GM18907 (cell line): ENCODE data around the gene MARCHF10.
"Not testable (repeated sequence)": the region's sequence is repeated elsewhere in the genome, so short reads cannot be mapped to it uniquely, and the experiment has no call there.

Source experiments
- ATAC-seq: cut with Tn5 transposase; IDR thresholded peaks from one replicate; pipeline ENCODE4 v1.9.1; 2021; ENCODE audit warnings: mild to moderate bottlenecking, moderate library complexity; ENCODE audit not compliant: unreplicated experiment

MARCHF10 gene

DNA sequence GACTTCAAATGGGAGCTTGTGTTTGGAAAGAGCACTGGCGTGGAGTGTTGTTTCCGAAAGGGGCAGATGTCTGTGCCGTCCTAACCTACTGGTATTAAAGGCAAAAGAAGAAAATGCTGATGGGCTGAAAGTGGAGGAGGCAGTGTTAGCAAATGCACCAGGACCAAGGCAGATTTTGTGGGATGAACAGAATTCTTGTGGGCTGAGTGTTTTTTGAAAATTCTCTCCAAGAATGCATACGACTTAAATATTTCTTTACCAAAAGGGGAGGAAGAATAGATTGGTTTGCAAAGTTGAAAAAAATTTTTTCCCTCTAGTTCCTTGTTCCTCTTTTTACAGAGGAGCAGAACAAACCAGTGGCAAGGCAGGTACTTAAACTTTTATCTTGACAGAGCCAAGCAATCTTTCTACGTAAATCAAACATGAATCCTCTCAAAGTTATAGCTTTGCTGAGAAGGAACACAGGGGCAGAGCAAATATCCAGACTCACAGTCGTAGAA, 16.8 kb downstream of the MARCHF10 start:
- ATAC-seq = no peak

DNA sequence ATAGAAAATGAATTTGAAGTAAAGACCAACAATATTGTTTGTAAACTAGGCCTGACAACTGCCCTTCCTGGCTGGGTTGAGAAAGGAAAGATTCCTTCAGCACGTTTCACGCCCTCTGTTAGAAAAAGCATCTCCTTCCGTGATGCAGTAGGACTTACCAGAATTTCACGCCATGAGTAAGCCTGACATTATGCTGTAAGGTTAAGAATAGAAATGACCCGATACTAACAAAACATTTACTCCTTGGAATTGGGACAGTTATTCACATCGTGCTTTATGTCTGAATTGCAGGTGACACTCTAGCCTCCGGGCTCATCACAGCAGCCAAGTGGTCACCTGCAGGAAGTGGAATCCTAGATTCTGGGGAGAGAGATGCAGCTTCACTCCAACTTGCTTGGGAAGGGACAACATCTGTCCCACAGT, 17.5 kb downstream of the MARCHF10 start:
- ATAC-seq = no peak

DNA sequence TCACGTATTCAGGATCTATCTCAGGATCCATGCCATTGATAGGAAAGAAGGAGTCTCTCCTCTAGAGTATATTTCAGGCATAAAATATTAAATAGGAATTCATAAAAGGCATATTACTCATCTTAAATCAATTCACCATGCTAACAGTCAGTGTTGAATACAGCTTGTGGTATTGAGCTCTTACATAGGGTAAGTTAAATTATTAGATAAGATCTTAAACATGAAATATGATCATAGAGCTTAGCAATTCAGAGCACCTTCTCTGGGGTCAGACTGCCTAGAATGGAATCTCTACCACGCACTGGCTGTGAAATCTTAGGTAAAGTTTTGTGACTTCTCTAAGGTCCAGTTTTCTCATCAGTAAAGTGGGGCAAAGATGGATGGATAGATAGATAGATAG, 20.7 kb downstream of the MARCHF10 start:
- ATAC-seq = no peak

DNA sequence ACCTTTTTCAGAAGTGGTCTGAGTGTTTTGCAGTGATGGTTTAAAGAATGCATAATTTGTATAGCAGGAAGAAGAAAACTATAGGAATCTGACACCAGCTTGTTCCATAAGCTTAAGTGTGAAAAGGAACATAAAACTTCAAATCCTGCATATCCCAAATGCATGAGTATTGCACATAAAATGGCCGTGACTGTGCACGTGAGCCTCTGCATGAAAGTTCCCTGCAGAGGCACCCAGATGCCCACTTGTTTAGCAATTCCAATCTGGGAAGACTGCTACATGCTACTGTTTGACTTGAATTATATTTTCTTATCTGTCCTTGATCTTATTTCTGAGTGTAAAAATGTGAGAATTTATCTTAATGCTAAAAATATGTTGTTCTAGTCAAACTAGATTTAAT, 21.5 kb downstream of the MARCHF10 start:
- ATAC-seq = no peak

DNA sequence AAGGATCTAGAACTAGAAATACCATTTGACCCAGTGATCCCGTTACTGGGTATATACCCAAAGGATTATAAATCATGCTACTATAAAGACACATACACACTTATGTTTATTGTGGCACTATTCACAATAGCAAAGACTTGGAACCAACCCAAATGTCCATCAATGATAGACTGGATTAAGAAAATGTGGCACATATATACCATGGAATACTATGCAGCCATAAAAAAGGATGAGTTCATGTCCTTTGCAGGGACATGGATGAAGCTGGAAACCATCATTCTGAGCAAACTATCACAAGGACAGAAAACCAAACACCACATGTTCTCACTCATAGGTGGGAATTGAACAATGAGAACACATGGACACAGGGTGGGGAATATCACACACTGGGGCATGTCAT, 22.1 kb downstream of the MARCHF10 start:
- not testable (repeated sequence) for ATAC-seq

DNA sequence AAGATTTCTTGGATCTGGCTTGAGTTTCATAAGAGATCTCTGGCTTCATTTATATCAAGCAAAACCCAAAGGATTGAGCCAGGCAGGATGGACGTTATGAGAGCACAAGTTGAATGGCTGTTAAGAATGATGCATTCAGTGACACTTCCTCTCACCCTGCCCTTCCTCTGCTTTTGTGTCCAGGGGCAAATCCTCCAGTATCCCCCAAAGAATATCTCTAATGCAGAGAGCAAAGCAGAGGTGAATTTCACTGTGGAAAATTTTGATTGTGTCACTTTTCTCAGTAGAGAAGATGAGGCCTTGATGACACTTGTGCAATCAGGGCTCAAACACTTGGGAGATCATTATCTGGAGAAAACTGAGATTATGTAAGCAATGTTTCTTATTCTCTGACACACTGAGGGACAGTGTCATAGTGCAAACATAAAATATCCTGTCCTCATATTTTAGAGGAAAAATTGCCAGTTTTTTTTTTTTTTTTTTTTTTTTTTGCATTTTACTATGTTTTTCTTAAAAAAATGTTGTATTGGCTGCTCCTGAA, 25.3 kb downstream of the MARCHF10 start:
- no peak for ATAC-seq

DNA sequence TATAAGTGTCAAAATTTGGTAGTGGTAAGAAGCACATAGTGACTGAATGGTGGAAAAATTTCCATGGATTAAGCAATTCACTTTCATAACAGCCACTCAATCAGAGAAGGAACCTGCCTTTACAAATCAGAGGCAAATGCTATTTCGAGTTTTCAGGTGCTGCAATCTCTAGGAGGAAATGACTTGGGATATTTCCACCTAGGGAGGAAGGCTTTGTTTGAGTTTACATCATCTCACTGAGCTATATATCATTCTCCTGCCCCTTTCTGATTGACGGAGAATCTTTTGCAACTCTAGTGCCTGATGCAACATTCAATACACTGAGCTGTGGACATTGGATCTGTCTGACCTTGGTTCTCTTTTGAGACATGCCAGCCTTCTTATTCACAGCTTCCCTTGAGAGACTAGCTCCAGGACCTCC, 26.3 kb downstream of the MARCHF10 start:
- ATAC-seq = no peak

DNA sequence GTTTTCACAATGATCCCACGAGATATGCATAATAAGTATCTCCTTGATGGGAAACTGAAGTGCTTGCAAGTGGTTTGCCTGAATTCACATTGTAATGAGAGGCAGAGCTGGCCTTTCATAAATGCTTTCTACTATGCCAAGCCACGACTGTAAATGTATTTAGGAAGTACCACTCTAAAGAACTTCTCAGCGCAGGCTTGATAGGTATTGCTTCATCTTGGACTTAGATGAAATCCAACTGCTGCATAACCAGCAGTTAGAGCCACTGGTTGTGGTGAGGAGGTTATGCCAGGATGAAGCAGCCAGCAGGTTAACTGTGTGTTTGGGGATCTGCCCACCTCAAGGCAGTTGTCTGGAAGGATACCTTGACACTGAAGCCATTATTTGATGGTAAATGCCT, 26.8 kb downstream of the MARCHF10 start:
- ATAC-seq = no peak

DNA sequence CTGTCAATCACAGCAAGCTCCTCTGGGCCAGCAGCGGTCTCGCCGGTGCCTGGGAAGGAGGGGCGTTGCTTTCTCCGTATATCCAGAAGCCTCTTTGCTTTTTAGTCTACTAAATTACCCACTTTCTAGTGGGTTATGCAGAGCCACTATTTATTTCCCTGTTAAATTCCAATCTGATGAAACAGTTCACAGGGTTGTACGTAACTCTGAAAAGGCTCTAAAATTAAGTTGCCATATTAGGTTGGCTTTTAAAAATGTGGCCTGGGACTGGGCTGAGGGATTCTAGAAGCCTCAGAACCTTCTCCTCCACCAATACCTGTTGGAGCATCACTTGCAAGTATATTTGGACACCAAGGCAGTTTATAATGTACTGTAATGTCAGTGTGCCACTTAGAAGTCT, 27.2 kb downstream of the MARCHF10 start:
- no peak for ATAC-seq

DNA sequence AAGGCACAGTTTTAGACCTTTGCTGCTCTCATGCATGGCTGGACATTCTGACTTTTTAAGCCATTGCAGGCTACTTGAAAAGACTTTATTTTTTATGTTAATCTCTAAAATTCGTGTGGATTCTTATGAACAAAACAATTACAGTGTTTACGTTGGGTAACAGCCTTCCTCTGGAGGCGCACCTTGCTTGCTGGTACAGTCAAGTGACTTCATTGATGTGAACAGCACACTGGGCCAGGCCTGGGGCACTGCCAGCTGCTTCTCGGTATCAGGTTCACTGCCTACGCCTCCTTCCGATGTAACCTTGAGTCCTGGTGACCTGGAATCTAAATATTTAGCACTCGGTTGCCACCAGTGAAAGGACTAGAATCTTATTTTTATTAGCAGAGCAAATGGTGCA, 27.8 kb downstream of the MARCHF10 start:
- no peak for ATAC-seq

DNA sequence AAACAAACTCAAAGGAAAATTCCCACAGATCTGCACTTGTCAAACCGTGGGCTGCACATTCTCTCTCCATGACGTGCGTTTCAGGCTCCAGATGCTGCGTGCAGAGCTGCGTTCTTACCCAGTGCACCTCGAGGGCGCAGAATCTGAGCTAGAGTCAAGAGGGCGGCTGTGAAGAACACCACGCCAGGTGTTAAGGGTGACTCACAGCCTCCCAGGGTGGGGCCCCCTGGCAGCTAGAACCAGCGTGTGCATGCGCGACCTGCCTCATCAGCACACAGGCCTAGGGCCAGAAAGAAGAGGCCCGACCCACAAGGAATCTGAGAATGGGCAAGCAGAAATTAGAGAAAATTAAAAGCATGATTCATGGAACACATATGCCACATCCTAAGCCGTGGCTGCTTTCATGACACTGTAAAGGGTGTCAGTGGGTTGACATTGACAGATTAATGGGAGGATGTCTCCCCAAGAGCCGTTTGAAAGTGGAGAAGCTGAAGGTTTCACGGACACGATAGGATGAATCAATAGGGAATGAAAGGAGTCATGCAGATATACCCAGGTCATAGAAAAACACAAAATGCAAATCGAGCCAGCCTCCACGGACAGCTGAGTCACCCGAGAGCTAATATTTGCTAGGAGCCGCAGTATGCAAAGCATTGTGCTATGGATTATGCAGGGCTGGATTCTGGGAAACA, 29.0 kb downstream of the MARCHF10 start:
- ATAC-seq = no peak

DNA sequence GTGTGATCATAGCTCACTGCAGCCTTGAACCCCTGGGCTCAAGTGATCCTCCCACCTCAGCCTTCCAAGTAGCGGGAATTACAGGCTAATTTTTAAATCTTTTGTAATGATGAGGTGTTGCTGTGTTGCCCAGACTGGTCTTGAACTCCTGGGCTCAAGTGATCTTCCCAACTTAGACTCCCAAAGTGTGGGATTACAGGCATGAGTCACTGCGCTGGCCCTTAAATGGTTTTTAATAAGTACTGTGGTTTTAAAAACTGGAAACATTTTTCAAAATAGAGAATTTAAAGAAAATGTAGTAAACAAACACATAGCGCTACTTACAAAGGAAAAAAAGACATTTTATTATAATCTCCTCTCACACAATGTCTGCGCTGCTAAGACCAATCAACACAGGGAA, 32.2 kb downstream of the MARCHF10 start:
- no peak for ATAC-seq

DNA sequence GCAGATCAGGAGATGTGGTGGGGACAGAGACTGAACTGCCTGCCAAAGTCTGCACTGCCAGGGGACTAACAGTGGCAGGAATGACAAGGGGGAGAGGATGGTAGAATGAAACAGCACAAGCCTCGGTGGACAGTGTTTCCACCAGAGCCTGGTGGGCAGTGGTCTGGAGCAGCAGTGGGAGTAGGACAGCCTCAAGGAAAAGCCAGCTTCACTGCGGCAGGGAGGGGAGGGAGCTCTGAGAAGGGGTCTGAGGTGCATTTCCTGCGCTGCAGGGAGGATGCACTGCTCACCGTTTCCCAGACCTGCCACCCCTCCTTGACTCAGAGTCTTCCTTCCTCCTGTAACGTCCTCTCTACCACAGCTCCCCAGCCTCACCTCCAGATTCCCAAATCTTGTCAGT, 33.8 kb downstream of the MARCHF10 start:
- no peak for ATAC-seq

DNA sequence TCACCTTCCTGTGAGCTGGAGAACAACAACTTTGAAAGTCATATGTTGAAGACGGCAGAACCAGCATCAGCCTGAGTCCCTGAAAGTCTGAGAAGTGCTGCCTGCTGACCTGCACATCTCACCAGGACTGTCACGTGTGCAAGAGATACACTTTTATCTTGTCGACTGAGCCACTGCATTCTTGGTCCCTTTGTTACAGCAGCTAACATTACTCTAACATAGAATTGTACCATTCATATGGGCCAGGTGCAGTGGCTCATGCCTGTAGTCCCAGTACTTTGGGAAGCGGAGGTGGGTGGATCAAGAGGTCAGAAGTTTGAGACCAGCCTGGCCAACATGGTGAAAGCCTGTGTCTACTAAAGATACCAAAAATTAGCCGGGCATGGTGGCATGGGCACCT, 40.1 kb downstream of the MARCHF10 start:
- no peak for ATAC-seq

DNA sequence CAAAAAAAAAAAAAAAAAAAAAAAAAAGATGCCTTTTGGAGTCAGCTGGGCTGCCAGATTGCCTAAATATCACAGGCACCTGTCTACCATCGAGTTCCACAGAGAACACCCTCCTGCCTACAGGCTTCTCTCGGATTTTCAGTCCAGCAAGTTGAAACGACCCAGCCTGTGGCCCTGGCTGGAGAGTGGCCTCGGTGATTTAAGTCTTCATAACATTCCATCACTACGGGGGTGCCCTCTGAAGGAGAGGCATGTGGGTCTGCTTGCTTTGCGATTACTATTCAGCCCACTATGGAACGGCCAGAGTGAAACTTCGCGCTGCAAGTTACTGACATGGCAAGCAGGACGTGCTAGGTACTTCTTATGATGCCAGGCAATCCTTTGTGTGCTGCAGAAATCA, 42.8 kb downstream of the MARCHF10 start:
- ATAC-seq = no peak

DNA sequence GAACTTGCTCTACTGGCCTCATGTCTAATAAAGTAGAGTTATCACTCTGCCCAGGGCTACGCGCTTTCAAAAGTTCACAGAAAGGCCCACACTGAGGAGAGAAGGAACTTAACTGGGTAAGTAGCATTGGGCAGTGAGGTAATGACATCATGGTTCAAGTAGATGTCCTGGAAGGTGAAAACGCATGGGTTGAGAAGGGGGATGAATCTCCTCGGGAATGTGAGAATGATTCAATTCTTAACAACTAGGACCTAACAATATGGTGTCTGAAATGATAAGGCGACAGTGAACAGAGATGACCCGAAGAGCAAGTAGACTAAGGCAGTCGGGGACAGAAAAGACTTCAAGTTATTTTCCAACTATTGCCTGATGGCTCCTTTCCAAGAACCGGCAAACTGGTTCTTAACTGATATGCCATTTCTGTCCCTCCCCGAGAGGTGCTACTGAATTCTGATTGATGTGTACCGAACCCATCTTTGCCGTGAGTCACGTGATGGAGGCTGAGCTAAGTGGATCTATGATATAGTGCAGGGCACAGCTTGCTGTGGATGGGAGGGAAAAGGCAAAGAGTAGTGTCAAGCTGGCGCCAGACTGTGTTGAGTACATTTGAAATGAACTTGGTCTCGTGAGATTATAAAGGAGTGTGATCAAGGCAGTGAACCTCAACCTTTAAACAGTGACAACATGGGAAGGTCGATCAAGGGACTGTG, 44.1 kb downstream of the MARCHF10 start:
- ATAC-seq = no peak

DNA sequence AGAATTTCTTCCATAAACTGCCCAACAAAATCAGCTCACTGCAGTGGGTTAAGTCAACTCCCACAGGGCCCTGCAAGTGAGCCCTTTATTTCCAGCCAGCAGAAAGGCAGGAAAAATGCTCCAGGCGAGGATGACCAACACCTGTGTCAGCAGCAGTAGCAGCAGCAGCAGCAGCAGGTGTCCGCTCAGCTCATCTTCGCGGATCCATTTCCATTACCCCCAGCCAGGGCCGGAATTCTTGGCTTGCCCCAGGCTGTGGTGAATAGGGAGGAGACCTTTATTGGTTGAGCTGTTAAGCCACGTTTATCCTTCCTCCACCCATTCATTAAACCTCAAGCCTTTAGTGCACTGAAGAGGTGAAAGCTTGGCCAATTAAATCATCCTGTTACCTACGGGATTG, 46.2 kb downstream of the MARCHF10 start:
- no peak for ATAC-seq

DNA sequence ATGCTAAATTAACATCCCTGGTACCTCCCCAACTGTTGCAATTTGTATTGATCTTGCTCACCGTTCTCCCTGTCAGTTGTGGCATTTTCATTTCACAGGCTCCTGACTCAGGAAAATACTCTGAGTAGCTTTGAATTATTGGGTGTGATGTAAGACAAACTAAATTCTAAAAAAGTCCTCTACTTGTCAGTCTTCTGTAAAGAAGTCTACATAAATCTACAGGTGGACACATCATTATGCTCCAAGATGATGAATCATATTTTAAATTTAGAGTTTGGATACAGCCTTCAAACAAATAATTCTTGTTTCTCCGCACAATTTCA, 47.2 kb downstream of the MARCHF10 start:
- no peak for ATAC-seq

DNA sequence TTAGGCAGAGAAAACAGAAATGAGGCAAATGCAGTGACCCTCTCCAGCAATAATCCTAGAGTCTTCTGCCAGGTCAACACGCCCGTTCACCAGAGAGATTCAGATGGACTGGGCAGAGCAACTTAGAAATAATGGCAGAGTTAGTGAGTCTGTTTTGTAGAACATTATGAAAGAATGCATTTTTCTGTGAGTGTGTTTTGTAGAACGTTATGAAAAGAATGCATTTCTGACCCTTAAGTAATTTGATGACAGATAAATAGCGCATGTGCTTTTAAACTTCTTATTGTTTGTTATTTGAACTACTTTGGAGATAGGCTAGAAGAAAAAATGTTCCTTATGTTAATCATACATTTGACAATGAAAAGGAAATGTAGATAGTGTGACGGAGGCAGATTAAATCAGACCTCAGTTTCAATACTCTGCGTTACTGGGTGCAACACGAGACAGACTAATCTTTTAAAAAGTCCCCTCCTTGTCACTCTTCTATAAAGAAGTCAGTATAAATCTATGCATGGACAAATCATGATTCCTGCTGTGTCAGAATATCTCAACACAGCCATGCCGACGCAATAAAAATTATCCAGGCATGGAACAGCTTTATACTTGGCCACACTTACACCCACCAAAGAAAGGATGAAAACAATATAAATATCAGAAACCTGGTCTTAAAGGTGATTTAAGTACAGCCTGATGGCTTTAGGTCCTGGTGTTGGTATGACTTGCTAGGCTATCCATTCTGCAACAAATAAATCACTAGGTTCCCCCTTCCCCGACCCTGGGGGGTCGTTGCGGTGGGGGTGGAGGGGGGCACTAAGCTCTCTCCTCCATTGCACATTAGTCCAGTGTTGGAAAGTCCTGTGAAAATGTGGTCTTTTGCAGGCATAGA, 47.8 kb downstream of the MARCHF10 start:
- ATAC-seq = no peak

DNA sequence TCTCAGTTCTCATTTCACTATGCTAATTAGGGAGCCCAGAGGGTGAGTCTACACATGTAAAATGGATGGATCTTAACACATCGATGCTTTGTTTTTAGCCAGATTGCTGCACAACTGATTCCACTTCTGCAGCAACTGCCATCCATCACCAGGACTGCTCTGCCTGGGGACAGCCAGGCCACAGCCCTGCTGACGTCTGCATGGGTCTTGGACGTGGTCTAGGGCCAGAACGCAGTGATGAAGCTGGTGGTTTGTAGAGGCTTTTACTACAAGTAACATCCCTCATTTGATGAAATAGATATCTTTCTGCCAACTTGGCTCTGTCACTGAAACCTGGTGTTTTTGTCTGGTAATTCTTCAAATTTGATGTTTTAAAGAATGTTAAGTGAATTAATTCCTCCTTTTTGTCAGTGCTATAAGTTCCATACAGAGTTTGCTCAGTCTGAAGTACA, 50.6 kb downstream of the MARCHF10 start:
- ATAC-seq = no peak

DNA sequence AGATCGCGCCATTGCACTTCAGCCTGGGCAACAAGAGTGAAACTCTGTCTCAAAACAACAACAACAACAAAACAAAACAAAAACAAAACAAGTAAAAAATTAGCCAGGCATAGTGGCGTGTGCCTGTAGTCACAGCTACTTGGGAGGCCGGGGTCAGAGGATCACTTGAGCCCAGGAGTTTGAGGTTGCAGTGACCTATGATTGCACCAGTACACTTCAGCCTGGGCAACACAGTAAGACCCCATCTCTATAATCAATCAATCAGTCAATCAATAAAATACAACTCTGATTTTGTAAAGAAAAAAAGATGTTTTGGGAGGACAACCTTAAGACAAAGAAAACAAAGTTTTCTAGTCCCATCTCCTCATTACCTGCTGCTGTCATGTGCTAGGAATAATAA, 51.9 kb downstream of the MARCHF10 start:
- no peak for ATAC-seq
